ENCODE data around the gene PTPRCAP. TPM values are rescaled to one million over a fixed set of nuclear protein-coding genes. Genes with fewer than 3 reads are reported as not detected.
"Not testable (repeated sequence)": the region's sequence is repeated elsewhere in the genome, so short reads cannot be mapped to it uniquely, and the experiment has no call there.

The PTPRCAP gene
- 10 to 100 TPM; 93.5 to 97.4 TPM for total RNA-seq

GRCh38 chr11:67437082-67437808 lies at the start of gene PTPRCAP:
PTPRCAP (minus strand) TSS chr11:67437682; CDS start chr11:67437619, 63 bp downstream.
- H3K4me1 Mint-ChIP-seq (ENCODE audit: low read depth): peaks cover 59% of the 10 kb centered on the region
- H3K27ac Mint-ChIP-seq: peak within 1 kb of the TSS; percentile 95
- CTCF ChIA-PET: interaction anchor here (0.8 to 3.9 kb wide), 14 partner anchors 9 to 81 kb away, joined by 3 to 46 read pairs (median 4); partner anchors contain the start of genes CDK2AP2, PITPNM1, PPP1CA and RPS6KB2
- H3K27me3 Mint-ChIP-seq: no peaks in the 10 kb centered on the region
- peaks cover 51% of the 10 kb centered on the region for H3K36me3 Mint-ChIP-seq
- intact Hi-C loops (cut with micrococcal nuclease): loop anchor here (1.0 to 2.0 kb wide), 2 partner anchors 9 to 32 kb away; partner anchors contain the start of genes RPS6KB2 and TBC1D10C
- peak; percentile 85 for DNase-seq
- POLR2A ChIA-PET: interaction anchor here (0.9 to 6.8 kb wide), 22 partner anchors 9 to 177 kb away, joined by 3 to 68 read pairs (median 6); partner anchors contain the start of genes AIP, CDK2AP2, PITPNM1 and PPP1CA
- peak within 1 kb of the TSS; percentile 85 for H3K4me3 Mint-ChIP-seq
- H3K9me3 Mint-ChIP-seq: no peaks in the 10 kb centered on the region

DNA sequence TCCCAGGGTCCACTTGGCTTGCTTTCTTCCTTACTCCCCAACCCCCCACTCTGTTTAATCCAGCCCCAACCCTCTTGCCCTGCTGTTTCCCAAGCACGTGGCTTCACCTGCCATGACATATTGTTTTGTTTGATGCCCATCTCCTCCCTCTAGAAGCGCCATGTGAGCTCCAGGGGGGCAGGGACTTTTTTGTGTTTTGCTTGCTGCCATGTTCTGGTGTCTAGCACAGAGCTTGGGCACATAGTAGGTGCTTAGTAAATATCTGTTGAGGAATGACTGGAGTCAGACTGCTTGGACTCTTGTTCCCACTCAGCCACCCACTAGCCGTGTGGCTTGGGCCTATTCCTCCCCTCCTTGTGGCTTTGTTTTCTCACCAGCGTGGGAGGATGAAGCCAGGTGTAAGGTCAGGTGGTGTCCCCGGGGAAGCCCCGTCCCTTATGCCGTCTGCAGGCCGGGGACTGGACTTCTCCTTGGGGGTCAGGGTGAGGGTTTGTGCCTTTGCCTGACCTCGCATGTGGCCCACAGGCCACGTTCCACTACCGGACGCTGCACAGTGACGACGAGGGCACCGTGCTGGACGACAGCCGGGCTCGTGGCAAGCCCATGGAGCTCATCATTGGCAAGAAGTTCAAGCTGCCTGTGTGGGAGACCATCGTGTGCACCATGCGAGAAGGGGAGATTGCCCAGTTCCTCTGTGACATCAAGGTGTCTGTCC lies 49.2 kb upstream of the PTPRCAP start:
- no peaks in the 10 kb centered on the region for H3K27me3 Mint-ChIP-seq
- peaks cover 64% of the 10 kb centered on the region for H3K4me1 Mint-ChIP-seq (ENCODE audit: low read depth)
- CTCF ChIA-PET: interaction anchor here (0.6 to 1.5 kb wide), 3 partner anchors 19 to 133 kb away, joined by 3 to 4 read pairs (median 4); partner anchors contain the start of gene RAD9A
- peak overlapping the region; percentile 99 for H3K27ac Mint-ChIP-seq
- peak; percentile 87 for DNase-seq
- POLR2A ChIA-PET: interaction anchor here (1.0 to 7.2 kb wide), 7 partner anchors 18 to 214 kb away, joined by 3 to 67 read pairs (median 17); partner anchors contain the start of genes CDK2AP2, CORO1B, PITPNM1 and PPP1CA
- no peaks in the 10 kb centered on the region for H3K9me3 Mint-ChIP-seq
- peak overlapping the region; percentile 90 for H3K4me3 Mint-ChIP-seq
- intact Hi-C loops (cut with micrococcal nuclease): loop anchor here (1.0 to 10.0 kb wide), 6 partner anchors 20 to 372 kb away; partner anchors contain the start of genes ANKRD13D and KDM2A
- peaks cover 60% of the 10 kb centered on the region for H3K36me3 Mint-ChIP-seq

- peaks cover 55% of the 10 kb centered on the region for H3K36me3 Mint-ChIP-seq
- not testable (repeated sequence) for H3K9me3 Mint-ChIP-seq, H3K27me3 Mint-ChIP-seq
- intact Hi-C loops (cut with micrococcal nuclease): loop anchor here (1.0 to 10.0 kb wide), 5 partner anchors 47 to 371 kb away; partner anchors contain the start of genes ANKRD13D and KDM2A
- ChIA-PET CTCF (interaction anchor here (0.9 to 3.6 kb wide), 3 partner anchors 17 to 129 kb away, joined by 3 to 13 read pairs (median 4); partner anchors contain the start of gene TMEM134), POLR2A (interaction anchor here (0.6 to 7.2 kb wide), 11 partner anchors 17 to 84 kb away, joined by 3 to 67 read pairs (median 4); partner anchors contain the start of genes CDK2AP2, CORO1B, PITPNM1 and PPP1CA)
- DNase-seq: peak; percentile 90
- peak overlapping the region; percentile 99 for H3K27ac Mint-ChIP-seq
- peaks cover 62% of the 10 kb centered on the region for H3K4me1 Mint-ChIP-seq (ENCODE audit: low read depth)
- H3K4me3 Mint-ChIP-seq: peak overlapping the region; percentile 90
These were observed 48.4 kb upstream of the PTPRCAP start for GRCh38 chr11:67485873-67486361.

DNA sequence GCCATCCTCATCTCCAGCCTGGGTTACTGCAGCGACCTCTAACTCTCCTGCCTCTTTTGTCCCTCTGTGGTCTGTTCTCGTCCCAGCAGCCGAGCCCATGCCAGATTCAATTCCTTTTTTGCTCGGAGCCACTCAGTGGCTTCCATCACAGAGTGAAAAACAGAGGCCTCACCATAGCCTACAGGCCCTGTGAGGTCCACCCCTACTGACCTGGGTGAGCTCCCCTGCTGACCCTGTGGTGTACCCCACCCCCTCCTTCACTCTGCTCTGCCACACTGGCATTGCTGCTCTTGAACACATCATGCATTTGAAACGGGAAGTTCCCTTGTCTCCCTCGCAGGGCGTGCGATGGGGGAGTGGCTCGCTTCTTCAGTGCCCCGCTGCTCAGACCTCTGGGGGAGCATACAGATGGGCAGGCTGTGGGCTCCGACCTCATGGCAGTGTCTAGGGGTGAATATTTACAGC lies 47.4 kb upstream of the PTPRCAP start:
- peak overlapping the region; percentile 90 for H3K4me3 Mint-ChIP-seq
- H3K27ac Mint-ChIP-seq: peak overlapping the region; percentile 99
- H3K9me3 Mint-ChIP-seq: no peaks in the 10 kb centered on the region
- CTCF ChIA-PET: interaction anchor here (0.9 to 3.6 kb wide), 4 partner anchors 16 to 130 kb away, joined by 3 to 13 read pairs (median 8); partner anchors contain the start of genes PITPNM1, PPP1CA and TMEM134
- POLR2A ChIA-PET: interaction anchor here (0.7 to 7.2 kb wide), 10 partner anchors 16 to 84 kb away, joined by 3 to 67 read pairs (median 4); partner anchors contain the start of genes PITPNM1, PPP1CA, PTPRCAP and TMEM134
- H3K4me1 Mint-ChIP-seq (ENCODE audit: low read depth): peaks cover 58% of the 10 kb centered on the region
- DNase-seq: peak; percentile 88
- no peaks in the 10 kb centered on the region for H3K27me3 Mint-ChIP-seq
- intact Hi-C loops (cut with micrococcal nuclease): loop anchor here (1.0 to 10.0 kb wide), 5 partner anchors 46 to 370 kb away; partner anchors contain the start of genes ANKRD13D, KDM2A and POLD4
- peaks cover 47% of the 10 kb centered on the region for H3K36me3 Mint-ChIP-seq

DNA sequence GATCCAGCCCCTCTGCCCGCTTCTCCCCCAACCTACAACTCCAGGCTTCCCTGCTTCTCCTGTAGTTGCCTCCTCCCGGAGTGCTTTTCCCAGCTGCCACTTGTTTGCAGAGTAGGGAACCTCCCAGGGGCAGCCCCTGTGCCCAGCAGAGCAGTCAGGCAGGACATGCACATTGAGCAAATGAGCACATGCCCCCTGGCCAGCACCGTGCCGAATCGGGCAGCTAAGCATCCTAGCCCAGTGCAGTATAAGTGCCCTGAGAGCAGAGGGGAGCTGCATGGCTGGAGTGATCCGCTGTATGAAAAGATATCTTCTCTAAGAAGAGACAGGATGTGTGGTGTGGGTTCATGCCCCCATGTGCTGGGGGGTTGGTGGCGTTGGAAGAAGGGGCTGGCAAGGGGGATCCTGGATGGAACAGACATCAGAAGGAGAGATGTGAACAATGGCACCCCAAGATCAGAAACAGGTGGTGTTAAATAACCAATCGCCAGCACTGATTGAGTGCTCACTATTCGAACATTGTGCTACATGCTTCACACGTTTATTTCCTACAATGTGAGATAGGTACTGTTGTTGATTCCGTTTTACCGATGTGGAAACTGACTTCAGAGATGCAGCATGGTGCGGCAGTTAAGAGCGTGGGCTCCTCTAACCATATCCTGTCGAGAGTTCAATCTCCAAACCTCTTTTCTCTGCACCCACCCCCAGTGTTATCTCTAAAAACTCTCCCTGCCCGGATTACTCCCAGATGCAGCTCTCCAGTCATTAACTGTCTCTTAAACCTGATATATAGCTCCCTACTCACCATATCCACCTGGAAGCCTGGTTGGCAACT lies 46.6 kb upstream of the PTPRCAP start:
- peak overlapping the region; percentile 90 for H3K4me3 Mint-ChIP-seq
- peaks cover 42% of the 10 kb centered on the region for H3K36me3 Mint-ChIP-seq
- intact Hi-C loops (cut with micrococcal nuclease): loop anchor here (1.0 to 10.0 kb wide), 4 partner anchors 15 to 369 kb away; partner anchors contain the start of genes KDM2A, POLD4 and TMEM134
- POLR2A ChIA-PET: interaction anchor here (0.7 to 7.2 kb wide), 11 partner anchors 15 to 244 kb away, joined by 3 to 67 read pairs (median 5); partner anchors contain the start of genes PPP1CA, PTPRCAP, RPS6KB2 and TMEM134
- H3K27me3 Mint-ChIP-seq: no peaks in the 10 kb centered on the region
- no peaks in the 10 kb centered on the region for H3K9me3 Mint-ChIP-seq
- H3K27ac Mint-ChIP-seq: peak overlapping the region; percentile 99
- CTCF ChIA-PET: interaction anchor here (1.8 to 3.6 kb wide), 3 partner anchors 15 to 83 kb away, joined by 8 to 13 read pairs (median 9); partner anchors contain the start of genes PITPNM1, PPP1CA and TMEM134
- peak; percentile 74 for DNase-seq
- H3K4me1 Mint-ChIP-seq (ENCODE audit: low read depth): peaks cover 51% of the 10 kb centered on the region

DNA sequence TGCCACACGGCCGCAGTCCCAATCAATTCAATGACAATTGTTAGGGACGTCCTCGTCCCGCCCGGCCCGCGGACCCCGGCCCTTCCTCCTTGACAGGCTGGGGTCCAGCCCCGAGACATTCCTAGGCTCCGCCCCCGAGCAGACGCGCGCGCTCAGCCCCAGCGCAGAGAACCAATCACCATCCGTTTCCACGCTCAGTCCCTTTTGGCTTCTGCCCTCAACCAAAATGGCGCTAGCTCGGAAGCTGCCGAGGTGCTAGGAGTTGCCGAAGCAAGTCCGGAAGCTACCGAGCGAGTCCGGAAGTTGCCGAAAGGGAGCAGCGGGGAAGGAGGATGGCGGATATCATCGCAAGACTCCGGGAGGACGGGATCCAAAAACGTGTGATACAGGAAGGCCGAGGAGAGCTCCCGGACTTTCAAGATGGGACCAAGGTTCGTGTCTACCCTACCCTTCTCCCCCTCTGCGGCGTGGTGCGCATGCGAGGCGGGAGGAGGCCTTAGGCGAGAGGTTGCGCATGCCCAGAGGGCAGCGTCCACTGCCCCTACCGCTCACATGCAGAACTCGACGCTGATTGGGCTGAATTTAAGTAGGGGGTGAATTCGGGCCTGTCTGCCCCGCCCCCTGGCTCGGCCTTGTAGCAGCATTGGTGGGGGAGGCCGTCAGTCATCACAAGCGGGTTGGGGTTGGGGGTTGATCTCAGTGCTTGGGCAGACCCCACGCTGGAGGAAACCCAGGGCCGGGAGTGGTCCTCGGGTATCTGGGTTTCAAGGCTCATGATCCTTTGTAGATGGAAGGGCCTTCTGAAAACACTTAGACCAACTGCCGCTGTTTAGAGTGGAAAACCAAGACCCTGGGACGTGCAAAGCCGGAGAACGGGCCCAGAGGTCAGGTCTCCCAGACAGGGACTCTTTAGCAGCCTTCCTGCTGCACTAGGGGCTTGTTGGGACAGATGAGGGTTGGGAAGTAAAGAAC lies 45.6 kb upstream of the PTPRCAP start, which contains the start of gene AIP:
AIP (plus strand) TSS at position 200 of the 972 bp plus-strand sequence; CDS start at position 333, 133 bp downstream.
- Mint-ChIP-seq H3K27ac (peak within 1 kb of the TSS; percentile 99), H3K36me3 (peaks cover 32% of the 10 kb centered on the region), H3K9me3 (no peaks in the 10 kb centered on the region), H3K4me1 (ENCODE audit: low read depth) (peaks cover 42% of the 10 kb centered on the region), H3K27me3 (no peaks in the 10 kb centered on the region), H3K4me3 (peak within 1 kb of the TSS; percentile 90)
- DNase-seq: peak; percentile 99
- POLR2A ChIA-PET: interaction anchor here (0.7 to 7.2 kb wide), 7 partner anchors 15 to 243 kb away, joined by 3 to 67 read pairs (median 5); partner anchors contain the start of genes PPP1CA, PTPRCAP, RPS6KB2 and TBC1D10C
- CTCF ChIA-PET: interaction anchor here (1.0 to 3.6 kb wide), 4 partner anchors 14 to 137 kb away, joined by 3 to 13 read pairs (median 6); partner anchors contain the start of genes PITPNM1 and TMEM134
- intact Hi-C loops (cut with micrococcal nuclease): loop anchor here (1.0 to 10.0 kb wide), 3 partner anchors 14 to 368 kb away; partner anchors contain the start of genes KDM2A and TMEM134

DNA sequence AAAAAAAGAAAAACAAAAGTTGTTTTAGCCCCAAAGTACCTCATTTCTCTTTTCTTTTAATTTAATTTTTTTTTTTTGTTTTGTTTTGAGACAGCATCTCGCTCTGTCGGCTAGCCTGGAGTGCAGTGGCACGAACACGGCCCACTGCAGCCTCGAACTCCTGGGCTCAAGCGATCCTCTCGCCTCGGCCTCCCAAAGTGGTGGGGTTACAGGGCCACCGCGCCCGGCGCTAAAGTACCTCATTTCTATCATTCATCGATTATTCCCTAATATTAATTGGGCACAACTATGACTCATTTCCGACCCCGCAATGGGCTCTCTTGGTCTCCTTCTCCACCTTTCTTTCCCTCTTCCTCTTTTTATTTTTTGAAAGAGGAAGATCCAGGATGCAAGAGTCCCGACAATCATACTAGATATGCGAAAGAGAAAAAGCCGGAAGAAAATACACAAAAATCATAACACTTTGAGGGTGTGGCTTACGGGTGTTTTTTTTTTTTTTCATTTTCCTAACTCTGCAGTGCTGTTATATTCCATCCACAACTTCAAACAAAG lies 44.9 kb upstream of the PTPRCAP start:
- peak; percentile 33 for DNase-seq
- POLR2A ChIA-PET: interaction anchor here (0.7 to 7.2 kb wide), 4 partner anchors 14 to 81 kb away, joined by 3 to 67 read pairs (median 6); partner anchors contain the start of genes PPP1CA, PTPRCAP, TBC1D10C and TMEM134
- Mint-ChIP-seq H3K27ac (peak overlapping the region; percentile 99), H3K4me3 (peak overlapping the region; percentile 90), H3K27me3 (no peaks in the 10 kb centered on the region), H3K9me3 (no peaks in the 10 kb centered on the region), H3K4me1 (ENCODE audit: low read depth) (peaks cover 34% of the 10 kb centered on the region), H3K36me3 (peaks cover 26% of the 10 kb centered on the region)
- intact Hi-C loops (cut with micrococcal nuclease): loop anchor here (1.0 to 10.0 kb wide), 2 partner anchors 18 to 368 kb away; partner anchors contain the start of gene KDM2A
- CTCF ChIA-PET: interaction anchor here (0.7 to 3.6 kb wide), 5 partner anchors 14 to 137 kb away, joined by 3 to 13 read pairs (median 4); partner anchors contain the start of genes PITPNM1 and TMEM134

DNA sequence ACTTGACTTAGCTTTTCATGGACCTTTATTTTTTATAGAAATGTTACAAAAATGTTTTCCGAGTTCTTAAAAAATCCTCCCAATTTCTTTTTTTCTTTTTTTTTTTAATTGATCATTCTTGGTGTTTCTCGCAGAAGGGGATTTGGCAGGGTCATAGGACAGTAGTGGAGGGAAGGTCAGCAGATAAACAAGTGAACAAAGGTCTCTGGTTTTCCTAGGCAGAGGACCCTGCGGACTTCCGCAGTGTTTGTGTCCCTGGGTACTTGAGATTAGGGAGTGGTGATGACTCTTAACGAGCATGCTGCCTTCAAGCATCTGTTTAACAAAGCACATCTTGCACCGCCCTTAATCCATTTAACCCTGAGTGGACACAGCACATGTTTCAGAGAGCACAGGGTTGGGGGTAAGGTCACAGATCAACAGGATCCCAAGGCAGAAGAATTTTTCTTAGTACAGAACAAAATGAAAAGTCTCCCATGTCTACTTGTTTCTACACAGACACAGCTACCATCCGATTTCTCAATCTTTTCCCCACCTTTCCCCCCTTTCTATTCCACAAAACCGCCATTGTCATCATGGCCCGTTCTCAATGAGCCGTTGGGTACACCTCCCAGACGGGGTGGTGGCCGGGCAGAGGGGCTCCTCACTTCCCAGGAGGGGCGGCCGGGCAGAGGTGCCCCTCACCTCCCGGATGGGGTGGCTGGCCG lies 40.0 kb upstream of the PTPRCAP start:
- H3K4me1 Mint-ChIP-seq (ENCODE audit: low read depth); H3K27ac Mint-ChIP-seq; H3K27me3 Mint-ChIP-seq; intact Hi-C loops (cut with micrococcal nuclease); H3K4me3 Mint-ChIP-seq; DNase-seq; H3K9me3 Mint-ChIP-seq; CTCF ChIA-PET; H3K36me3 Mint-ChIP-seq: not testable (repeated sequence)
- POLR2A ChIA-PET: interaction anchor here (0.6 kb wide), 1 partner anchor 64 kb away, joined by 3 read pairs; no protein-coding TSS in a partner anchor

Data from activated CD4-positive, alpha-beta memory T cell treated with anti-CD3 and anti-CD28 coated beads for 36 hours (primary cell).